ENCODE data around the gene UTP3. TPM values are rescaled to one million over a fixed set of nuclear protein-coding genes. Genes with fewer than 3 reads are reported as not detected.

Gene UTP3
- total and polyA plus RNA-seq, 9 of the 15 experiments (the other 6 are each of a cell fraction or from before 2014, with no cell fraction given) = 11.9 to 69.3 (median 34.0) TPM

DNA sequence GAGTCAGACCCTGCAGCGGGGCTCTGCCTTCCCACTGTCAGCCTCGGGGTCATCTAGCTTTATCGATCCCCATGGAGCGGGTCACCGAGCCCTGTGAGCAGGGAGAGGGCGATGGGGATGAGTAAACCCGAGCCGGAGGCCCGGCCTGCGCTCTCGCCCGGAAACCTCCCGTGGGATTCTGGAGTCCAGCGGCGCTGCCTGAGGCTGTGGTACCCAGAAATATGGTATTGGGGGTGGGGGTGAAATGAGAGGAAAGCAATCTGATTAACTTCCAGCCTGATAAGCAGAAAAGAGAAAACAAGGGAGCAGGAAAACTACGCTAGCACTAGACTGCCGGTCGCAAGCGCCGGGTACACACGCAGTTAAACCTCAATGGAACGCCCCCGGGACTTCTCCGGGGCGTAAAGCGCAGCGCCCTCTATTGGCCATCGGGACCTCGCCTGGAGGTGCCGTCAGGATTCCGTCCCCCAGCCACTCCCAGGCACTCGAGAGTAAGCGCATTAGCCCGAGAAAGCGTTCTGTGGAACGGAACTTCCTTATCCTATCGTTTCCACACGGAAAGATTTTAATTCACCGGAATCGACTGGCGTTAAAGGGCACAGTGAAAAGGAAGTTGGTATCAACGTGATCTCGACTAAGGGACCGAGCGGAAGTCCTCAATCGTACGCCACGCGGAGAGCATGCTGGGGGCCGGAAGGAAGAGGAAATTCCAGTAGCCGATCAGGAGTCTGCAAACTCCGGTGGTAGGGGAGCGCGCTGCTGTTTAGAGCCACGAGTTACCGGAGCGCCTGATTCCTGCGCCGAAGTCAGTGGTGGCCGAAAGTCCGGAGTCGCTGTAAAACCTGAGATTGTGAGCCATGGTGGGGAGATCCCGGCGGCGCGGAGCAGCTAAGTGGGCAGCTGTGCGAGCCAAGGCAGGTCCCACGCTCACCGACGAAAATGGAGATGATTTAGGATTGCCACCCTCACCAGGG, at the start of gene UTP3 (continued):
- TF ChIP-seq GMEB1 (CRISPR knock-in tag; IDR thresholded peaks at IDR 0.05) = peak; percentile 68
- no peak for TF ChIP-seq ETS2 (tag; IDR thresholded peaks at IDR 0.05; ENCODE audit: borderline replicate concordance, poor library complexity, severe bottlenecking)
- peak; percentile 52 to 57; a peak in 3 of 4 replicates for TF ChIP-seq SIX5 (IDR thresholded peaks at IDR 0.05; ENCODE audit: borderline replicate concordance in 1 of 2, insufficient read depth in 1 of 2, low read depth in 1 of 2, low read length in 2 of 2)
- TF ChIP-seq AFF1 (IDR thresholded peaks at IDR 0.05; ENCODE audit: low read depth in 1 of 2, partially characterized antibody in 2 of 2) = peak; percentile 82
- TF ChIP-seq, protein P1, sequence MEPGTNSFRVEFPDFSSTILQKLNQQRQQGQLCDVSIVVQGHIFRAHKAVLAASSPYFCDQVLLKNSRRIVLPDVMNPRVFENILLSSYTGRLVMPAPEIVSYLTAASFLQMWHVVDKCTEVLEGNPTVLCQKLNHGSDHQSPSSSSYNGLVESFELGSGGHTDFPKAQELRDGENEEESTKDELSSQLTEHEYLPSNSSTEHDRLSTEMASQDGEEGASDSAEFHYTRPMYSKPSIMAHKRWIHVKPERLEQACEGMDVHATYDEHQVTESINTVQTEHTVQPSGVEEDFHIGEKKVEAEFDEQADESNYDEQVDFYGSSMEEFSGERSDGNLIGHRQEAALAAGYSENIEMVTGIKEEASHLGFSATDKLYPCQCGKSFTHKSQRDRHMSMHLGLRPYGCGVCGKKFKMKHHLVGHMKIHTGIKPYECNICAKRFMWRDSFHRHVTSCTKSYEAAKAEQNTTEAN (CRISPR knock-in tag; IDR thresholded peaks at IDR 0.05) = peak; percentile 63; the same call in 1 of the 2 replicates
- no peak for TF ChIP-seq CCAR2 (IDR thresholded peaks at IDR 0.05; ENCODE audit: low read depth, low read length)
- TF ChIP-seq, protein P2, sequence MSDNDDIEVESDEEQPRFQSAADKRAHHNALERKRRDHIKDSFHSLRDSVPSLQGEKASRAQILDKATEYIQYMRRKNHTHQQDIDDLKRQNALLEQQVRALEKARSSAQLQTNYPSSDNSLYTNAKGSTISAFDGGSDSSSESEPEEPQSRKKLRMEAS (CRISPR knock-in tag; IDR thresholded peaks at IDR 0.05) = peak; percentile 84
- TF ChIP-seq NFE2L1 (tag; IDR thresholded peaks at IDR 0.05; ENCODE audit: borderline replicate concordance, low read depth) = no peak
- TF ChIP-seq, protein P3, sequence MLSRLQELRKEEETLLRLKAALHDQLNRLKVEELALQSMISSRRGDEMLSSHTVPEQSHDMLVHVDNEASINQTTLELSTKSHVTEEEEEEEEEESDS (CRISPR knock-in tag; IDR thresholded peaks at IDR 0.05) = no peak
- TF ChIP-seq RBM14 (IDR thresholded peaks at IDR 0.05; ENCODE audit: borderline replicate concordance, insufficient read depth, low read depth, low read length) = no peak
- TF ChIP-seq ZFX (CRISPR knock-in tag; IDR thresholded peaks at IDR 0.05) = peak; percentile 98
- TF ChIP-seq SMAD1 (IDR thresholded peaks at IDR 0.05; ENCODE audit: low read depth, low read length, partially characterized antibody) = peak; percentile 35
- peak; percentile 45 for TF ChIP-seq ARID1B (IDR thresholded peaks at IDR 0.05)

Data from K562 (cell line).